ENCODE measurements around the gene AK3.
"Not testable (repeated sequence)": the region's sequence is repeated elsewhere in the genome, so short reads cannot be mapped to it uniquely, and the experiment has no call there.

The AK3 gene

GRCh38 chr9:4662108-4662988 is 78.7 kb downstream of the AK3 start, which contains the start of gene PLPP6:
Gene PLPP6 (plus strand): TSS chr9:4662294. CDS start chr9:4662376, 82 bp downstream.
- Histone ChIP-seq H3K9me3 (ENCODE audit: control insufficient read depth in 1 of 2, low read length in 2 of 2) (no peaks in the 10 kb centered on the region), H3K36me3 (ENCODE audit: control insufficient read depth in 1 of 2, insufficient read depth in 2 of 2, low read length in 2 of 2) (no peaks in the 10 kb centered on the region), H3K4me1 (ENCODE audit: control insufficient read depth in 1 of 2, insufficient read depth in 2 of 2, low read length in 2 of 2) (peaks cover 38 to 42% of the 10 kb centered on the region in 2 donors), H3K4me3 (ENCODE audit: low read depth in 1 of 2, low read length in 2 of 2) (peak within 1 kb of the TSS; percentile 85 to 87), H3K9ac (ENCODE audit: low read depth in 1 of 2, low read length in 2 of 2) (peak within 1 kb of the TSS; percentile 72 to 86), H3K27ac (ENCODE audit: low read depth, low read length) (peak within 1 kb of the TSS; percentile 84), H3K27me3 (ENCODE audit: control insufficient read depth in 1 of 2, insufficient read depth in 2 of 2, low read length in 2 of 2) (no peaks in the 10 kb centered on the region)

GRCh38 chr9:4661611-4662010 is 79.4 kb downstream of the AK3 start:
- Histone ChIP-seq H3K36me3 (ENCODE audit: control insufficient read depth in 1 of 2, insufficient read depth in 2 of 2, low read length in 2 of 2) (peaks cover 0 to 2% of the 10 kb centered on the region in 2 donors), H3K9ac (ENCODE audit: low read depth in 1 of 2, low read length in 2 of 2) (peak overlapping the region; percentile 72 to 86), H3K9me3 (ENCODE audit: control insufficient read depth in 1 of 2, low read length in 2 of 2) (no peaks in the 10 kb centered on the region), H3K4me3 (ENCODE audit: low read depth in 1 of 2, low read length in 2 of 2) (peak overlapping the region; percentile 85 to 87), H3K4me1 (ENCODE audit: control insufficient read depth in 1 of 2, insufficient read depth in 2 of 2, low read length in 2 of 2) (peaks cover 34 to 36% of the 10 kb centered on the region in 2 donors), H3K27me3 (ENCODE audit: control insufficient read depth in 1 of 2, insufficient read depth in 2 of 2, low read length in 2 of 2) (no peaks in the 10 kb centered on the region), H3K27ac (ENCODE audit: low read depth, low read length) (no peak overlapping the region)

DNA sequence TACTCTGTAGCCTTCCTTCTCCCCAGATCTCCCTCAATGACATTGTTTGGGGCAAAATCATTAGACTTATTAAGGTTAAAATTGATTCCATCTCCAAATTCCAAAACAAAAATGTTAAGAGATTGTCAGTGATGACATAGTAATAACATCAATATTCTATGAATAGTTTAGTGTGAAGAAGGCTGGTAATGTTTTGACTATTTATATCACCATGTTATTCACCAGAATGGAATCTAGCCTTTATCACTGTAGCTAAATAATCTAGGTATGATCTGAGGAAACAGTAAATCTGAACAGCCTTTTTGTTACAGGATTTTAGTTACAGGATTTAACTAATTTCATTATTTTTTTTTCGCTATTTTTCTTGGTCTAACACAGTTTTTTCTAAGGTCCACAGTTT is 79.8 kb downstream of the AK3 start:
- H3K9ac ChIP-seq (ENCODE audit: low read depth in 1 of 2, low read length in 2 of 2), result no peak overlapping the region
- H3K36me3 ChIP-seq (ENCODE audit: control insufficient read depth in 1 of 2, insufficient read depth in 2 of 2, low read length in 2 of 2), result peaks cover 0 to 6% of the 10 kb centered on the region in 2 donors
- H3K4me3 ChIP-seq (ENCODE audit: low read depth in 1 of 2, low read length in 2 of 2), result no peak overlapping the region
- H3K27me3 ChIP-seq (ENCODE audit: control insufficient read depth in 1 of 2, insufficient read depth in 2 of 2, low read length in 2 of 2), result no peaks in the 10 kb centered on the region
- H3K9me3 ChIP-seq (ENCODE audit: control insufficient read depth in 1 of 2, low read length in 2 of 2), result no peaks in the 10 kb centered on the region
- H3K27ac ChIP-seq (ENCODE audit: low read depth, low read length), result no peak overlapping the region
- peaks cover 31 to 36% of the 10 kb centered on the region in 2 donors for H3K4me1 ChIP-seq (ENCODE audit: control insufficient read depth in 1 of 2, insufficient read depth in 2 of 2, low read length in 2 of 2)

- H3K9me3 ChIP-seq (ENCODE audit: control insufficient read depth in 1 of 2, low read length in 2 of 2); H3K36me3 ChIP-seq (ENCODE audit: control insufficient read depth in 1 of 2, insufficient read depth in 2 of 2, low read length in 2 of 2); H3K27me3 ChIP-seq (ENCODE audit: control insufficient read depth in 1 of 2, insufficient read depth in 2 of 2, low read length in 2 of 2): not testable (repeated sequence)
Measured at GRCh38 chr9:4660665-4661064, 80.3 kb downstream of the AK3 start.

More at GRCh38 chr9:4660665-4661064, 80.3 kb downstream of the AK3 start:
- not testable (repeated sequence) for H3K27ac ChIP-seq (ENCODE audit: low read depth, low read length); H3K9ac ChIP-seq (ENCODE audit: low read depth in 1 of 2, low read length in 2 of 2); H3K4me3 ChIP-seq (ENCODE audit: low read depth in 1 of 2, low read length in 2 of 2)
- H3K4me1 ChIP-seq (ENCODE audit: control insufficient read depth in 1 of 2, insufficient read depth in 2 of 2, low read length in 2 of 2), result peaks cover 28 to 35% of the 10 kb centered on the region in 2 donors
